Upper lobe of right lung (tissue), 1 donor: ENCODE results near the gene OVCH1. TPM values are rescaled to one million over a fixed set of nuclear protein-coding genes. Genes with fewer than 3 reads are reported as not detected.
A peak's percentile ranks its signal among the peaks of the same experiment; 100 is the strongest.
"Not testable (repeated sequence)": the region's sequence is repeated elsewhere in the genome, so short reads cannot be mapped to it uniquely, and the experiment has no call there.

Experiments
- ATAC-seq: fragments of 200-7000 bp; cut with Tn5 transposase; one replicate; pipeline ENCODE4 v1.9.1; 2020; ENCODE audit warnings: mild to moderate bottlenecking, moderate library complexity
- DNase-seq: peaks from one replicate; pipeline ENCODE4 v3.0.0-alpha.2; 2020
- H3K27ac ChIP-seq: fragments of 200-600 bp; one replicate; pipeline ENCODE4 v1.8.0; 2022
- H3K27me3 ChIP-seq: fragments of 200-600 bp; one replicate; pipeline ENCODE4 v1.8.0; 2022; ENCODE audit warnings: mild to moderate bottlenecking
- H3K36me3 ChIP-seq: fragments of 200-600 bp; one replicate; pipeline ENCODE4 v1.8.0; 2022
- H3K4me1 ChIP-seq: fragments of 200-600 bp; one replicate; pipeline ENCODE4 v1.8.0; 2022
- H3K4me3 ChIP-seq: fragments of 200-600 bp; one replicate; pipeline ENCODE4 v1.8.0; 2022; ENCODE audit warnings: mild to moderate bottlenecking
- H3K9me3 ChIP-seq: fragments of 200-600 bp; one replicate; pipeline ENCODE4 v1.8.0; 2022
- CTCF ChIP-seq: fragments of 200-600 bp; IDR thresholded peaks from one replicate; pipeline ENCODE4 v1.8.0; 2022; ENCODE audit warnings: antibody characterized with exemption
- intact Hi-C: fragments of 100-400 bp; cut with DNase I; formaldehyde crosslinking; loops from one replicate; pipeline ENCODE4 v1.11.0; 2022
- total RNA-seq: library from RNA; stranded (reverse); fragmentation: NEBNext Ultra II Directional; extraction: Animal tissue kit (Norgen Biotek cat#: 25700); gene quantifications from one replicate; pipeline ENCODE4 v1.2.1, GENCODE V29; 2021
- donor health status: DM: no; HTN: yes; CAD: no; lungs with severe emphysema.

Gene OVCH1
- total RNA-seq, 1 donor from 2014 or later, result 2.0 TPM

GRCh38 chr12:29389295-29389919 lies 108.1 kb downstream of the OVCH1 start:
- Histone ChIP-seq H3K27ac (no peak overlapping the region), H3K9me3 (no peaks in the 10 kb centered on the region), H3K36me3 (no peaks in the 10 kb centered on the region), H3K4me3 (no peak overlapping the region), H3K4me1 (no peaks in the 10 kb centered on the region), H3K27me3 (no peaks in the 10 kb centered on the region)
- ATAC-seq, result peak; percentile 37
- intact Hi-C loops, result no loop called here
- TF ChIP-seq CTCF, result no peak
- no peak for DNase-seq

DNA sequence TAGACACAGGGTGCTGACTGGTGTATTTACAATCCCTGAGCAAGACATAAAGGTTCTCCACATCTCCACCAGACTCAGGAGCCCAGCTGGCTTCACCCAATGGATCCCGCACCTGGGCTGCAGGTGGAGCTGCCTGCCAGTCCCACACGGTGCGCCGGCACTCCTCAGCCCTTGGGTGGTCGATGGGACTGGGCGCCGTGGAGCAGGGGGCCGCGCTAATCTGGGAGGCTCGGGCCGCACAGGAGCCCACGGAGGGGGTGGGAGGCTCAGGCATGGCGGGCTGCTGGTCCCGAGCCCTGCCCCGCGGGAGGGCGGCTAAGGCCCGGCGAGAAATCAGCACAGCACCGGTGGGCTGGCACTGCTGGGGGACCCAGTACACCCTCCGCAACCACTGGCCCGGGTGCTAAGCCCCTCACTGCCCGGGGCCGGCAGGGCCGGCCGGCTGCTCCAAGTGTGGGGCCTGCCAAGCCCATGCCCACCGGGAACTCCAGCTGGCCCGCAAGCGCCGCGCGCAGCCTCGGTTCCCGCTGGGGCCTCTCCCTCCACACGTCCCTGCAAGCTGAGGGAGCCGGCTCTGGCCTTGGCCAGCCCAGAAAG lies 111.3 kb downstream of the OVCH1 start:
- intact Hi-C loops, H3K4me1 ChIP-seq, DNase-seq, H3K9me3 ChIP-seq, H3K27me3 ChIP-seq, H3K4me3 ChIP-seq, ATAC-seq, H3K36me3 ChIP-seq, H3K27ac ChIP-seq: not testable (repeated sequence)

- H3K27ac ChIP-seq, H3K27me3 ChIP-seq, H3K9me3 ChIP-seq, H3K4me1 ChIP-seq, H3K4me3 ChIP-seq, intact Hi-C loops, ATAC-seq, DNase-seq, H3K36me3 ChIP-seq: not testable (repeated sequence)
Measured at GRCh38 chr12:29385194-29385593, 112.3 kb downstream of the OVCH1 start.

GRCh38 chr12:29382251-29382650 lies 115.2 kb downstream of the OVCH1 start:
- Histone ChIP-seq H3K27me3 (no peaks in the 10 kb centered on the region), H3K36me3 (no peaks in the 10 kb centered on the region), H3K27ac (no peak overlapping the region), H3K4me3 (no peak overlapping the region), H3K9me3 (no peaks in the 10 kb centered on the region), H3K4me1 (peaks cover 14% of the 10 kb centered on the region)
- TF ChIP-seq CTCF, result no peak
- DNase-seq (no peak), ATAC-seq (no peak)
- intact Hi-C loops, result no loop called here

DNA sequence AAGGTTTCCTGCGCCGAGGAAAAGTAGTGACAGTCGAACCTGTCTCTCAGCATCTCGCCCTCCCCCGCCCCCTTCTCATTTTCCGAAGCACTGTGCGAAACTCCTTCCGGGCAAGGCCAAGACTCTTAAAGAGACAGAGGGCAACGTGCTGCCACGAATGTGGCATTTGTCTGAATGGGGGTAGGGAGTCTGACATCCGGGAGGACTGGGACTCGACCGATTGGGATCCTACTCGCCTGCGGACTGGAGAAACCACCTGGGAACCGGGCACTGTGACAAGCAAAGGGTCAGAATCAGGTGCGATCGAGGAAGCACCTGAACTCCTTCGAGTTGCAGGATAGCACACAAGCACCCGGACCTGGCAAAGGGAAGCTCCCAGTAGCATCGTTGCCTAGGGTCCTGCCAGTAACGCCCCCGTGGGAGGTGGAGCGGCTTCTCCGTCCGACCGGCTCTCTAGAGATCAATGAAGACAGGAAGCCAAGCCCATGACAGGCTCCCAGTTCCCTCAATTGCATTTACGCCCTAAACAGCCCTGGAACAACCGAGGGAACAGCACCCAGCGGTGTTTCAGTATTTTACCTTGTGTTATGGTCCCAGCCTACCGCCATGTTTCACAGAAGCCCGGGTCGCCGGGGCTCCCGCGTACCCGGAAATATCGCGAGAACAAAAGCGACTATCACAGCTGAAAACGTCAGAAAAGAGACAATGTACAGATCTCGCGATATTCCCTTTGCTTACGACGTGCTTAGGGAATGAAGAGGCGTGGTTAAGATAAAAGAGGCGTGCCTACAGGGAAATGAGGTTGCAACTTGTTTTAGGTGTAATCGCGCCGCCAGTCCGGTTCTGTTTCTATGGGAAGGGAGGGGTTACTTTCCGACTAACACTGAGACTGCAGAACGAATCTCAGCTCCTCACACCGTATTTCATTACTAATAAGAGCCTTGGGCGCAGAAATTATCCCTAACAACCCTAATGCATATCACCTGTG lies 116.7 kb downstream of the OVCH1 start, which contains the start of gene ERGIC2:
Gene ERGIC2 (minus strand): TSS at position 637 of the 988 bp plus-strand sequence. CDS start 9,539 bp downstream, outside the sequence.
- H3K27ac ChIP-seq, result peak within 1 kb of the TSS; percentile 92
- TF ChIP-seq CTCF, result no peak
- peaks cover 14% of the 10 kb centered on the region for H3K4me1 ChIP-seq
- ATAC-seq (peak; percentile 98), DNase-seq (peak; percentile 92)
- peak within 1 kb of the TSS; percentile 92 for H3K4me3 ChIP-seq
- no peaks in the 10 kb centered on the region for H3K36me3 ChIP-seq
- intact Hi-C loops, result no loop called here
- H3K9me3 ChIP-seq, result no peaks in the 10 kb centered on the region
- no peaks in the 10 kb centered on the region for H3K27me3 ChIP-seq

Other genes with a start within 250 kb of the OVCH1 start
- 64.0 TPM for gene ERGIC2, start 116.5 kb downstream of the OVCH1 start, total RNA-seq